ENCODE data around the gene RERE.

RERE gene

DNA sequence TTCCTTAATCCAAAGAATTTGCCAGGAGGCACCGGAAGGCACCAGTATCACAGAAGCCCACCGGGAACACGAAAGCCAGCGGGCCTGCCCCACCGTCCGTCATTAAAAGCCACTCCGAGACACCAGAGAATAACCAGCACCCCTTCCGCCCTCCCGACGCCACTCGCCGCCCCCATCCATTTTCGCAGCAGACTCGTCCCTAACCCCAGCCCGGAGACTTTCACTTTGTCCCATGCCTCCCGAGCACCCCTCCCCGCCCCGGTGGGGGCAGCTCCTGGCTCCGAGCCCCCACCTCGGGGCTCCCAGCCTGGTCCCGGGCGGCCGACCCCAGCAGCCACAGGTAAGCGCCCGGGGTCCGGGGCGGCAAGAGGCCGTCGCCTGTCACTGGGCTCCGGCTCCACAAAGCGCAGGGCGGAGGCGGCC is 394.2 kb downstream of the RERE start:
- DNase-seq (ENCODE audit: low spot score) = no peak

GRCh38 chr1:8422510-8423268 is 394.8 kb downstream of the RERE start:
- DNase-seq (ENCODE audit: low spot score) = no peak

DNA sequence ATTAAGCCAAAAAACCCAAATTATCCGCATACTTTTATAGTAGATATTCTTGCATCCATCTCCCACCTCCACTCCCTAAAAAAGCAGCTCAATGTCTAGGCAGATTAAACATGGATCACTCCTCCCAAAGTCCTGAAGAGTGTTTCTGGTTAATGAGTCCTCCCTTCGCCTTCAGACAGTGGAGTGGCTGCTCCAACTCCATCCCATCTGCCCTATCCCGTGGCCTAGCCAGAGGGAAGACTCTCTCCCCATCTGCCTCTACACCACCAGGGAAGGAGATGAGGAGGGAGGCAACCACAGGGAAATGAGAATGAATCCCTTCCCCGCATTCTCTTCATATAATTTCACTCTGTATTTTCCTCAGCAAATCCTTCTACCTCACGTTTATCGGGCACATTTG is 395.7 kb downstream of the RERE start:
- DNase-seq (ENCODE audit: low spot score) = no peak

DNA sequence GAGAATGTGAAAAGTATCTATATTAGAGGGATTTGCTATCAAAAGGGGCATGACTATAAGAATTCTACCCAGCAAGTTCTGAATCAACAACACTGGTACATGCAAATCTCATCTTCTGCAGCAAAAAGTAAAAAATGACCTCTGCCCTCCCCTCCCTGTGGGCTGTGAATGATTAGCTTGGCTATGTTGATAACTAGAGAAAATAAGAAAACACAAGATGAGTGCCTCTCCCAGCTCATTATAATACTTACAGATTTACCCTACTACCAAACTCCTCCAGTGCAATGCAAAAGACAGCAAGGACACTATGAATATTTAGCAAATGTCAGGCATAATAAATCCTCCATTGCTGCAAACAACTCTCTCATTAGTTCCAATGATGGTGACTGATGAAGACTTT is 397.1 kb downstream of the RERE start:
- DNase-seq (ENCODE audit: low spot score) = no peak

DNA sequence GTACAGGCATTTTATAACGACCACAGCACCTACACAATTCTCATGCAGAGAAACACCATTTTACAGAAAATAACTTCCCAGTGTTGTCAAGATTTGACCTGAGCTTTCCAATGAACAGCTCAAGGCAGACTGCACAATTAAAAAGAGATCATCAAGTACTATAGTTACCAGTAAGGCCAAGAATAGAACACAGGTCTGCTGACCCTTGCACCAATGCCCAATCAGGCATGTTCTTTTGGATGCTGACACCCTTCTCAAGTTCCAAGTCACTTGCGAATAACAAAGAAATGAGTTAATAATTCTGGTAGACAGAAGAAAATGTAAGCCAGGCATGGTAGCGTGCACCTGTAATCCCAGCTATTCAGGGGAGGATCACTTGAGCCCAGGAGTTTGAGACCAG is 397.6 kb downstream of the RERE start:
- DNase-seq (ENCODE audit: low spot score) = no peak

GRCh38 chr1:8419172-8419571 is 398.3 kb downstream of the RERE start:
- no peak for DNase-seq (ENCODE audit: low spot score)

DNA sequence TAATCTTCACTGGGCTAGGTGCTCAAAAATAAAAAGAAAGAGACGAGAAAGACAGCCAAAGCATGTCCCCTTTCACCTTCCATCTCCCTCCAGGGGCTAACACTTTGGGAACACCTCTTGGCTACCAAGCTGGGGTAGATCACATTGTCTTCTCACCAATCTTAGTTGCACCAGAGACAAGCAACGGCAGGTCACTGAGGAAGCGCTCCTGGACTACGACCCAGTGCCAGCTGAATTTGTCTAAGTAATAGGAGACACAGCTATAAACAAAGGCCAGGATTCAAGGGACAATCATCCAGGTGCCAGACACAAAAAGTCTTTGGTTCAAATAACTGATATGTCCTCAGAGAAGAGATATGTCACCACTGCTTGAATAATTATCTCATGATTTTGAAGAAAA is 399.1 kb downstream of the RERE start:
- no peak for DNase-seq (ENCODE audit: low spot score)

DNA sequence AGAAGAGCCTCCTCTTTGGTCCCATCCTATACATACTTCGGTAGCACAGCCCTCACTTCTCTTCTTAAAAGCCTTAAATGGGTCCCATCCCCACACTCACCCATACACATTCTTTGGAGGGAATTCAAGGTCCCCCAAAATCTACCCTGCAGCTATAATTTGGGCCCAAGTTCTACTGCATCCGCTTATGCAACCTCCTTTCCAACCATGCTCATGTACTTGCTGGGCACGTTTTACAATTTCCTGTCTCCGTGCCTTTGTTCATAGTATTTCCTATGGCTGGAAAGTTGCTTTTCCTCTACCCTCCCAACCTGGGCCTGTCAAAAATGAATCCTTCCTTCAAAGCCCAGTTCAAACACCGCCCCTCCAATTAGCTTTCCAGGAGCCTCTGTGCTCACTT is 399.8 kb downstream of the RERE start:
- no peak for DNase-seq (ENCODE audit: low spot score)

- no peak for DNase-seq (ENCODE audit: low spot score)
Measured at GRCh38 chr1:8416881-8417280, 400.6 kb downstream of the RERE start.

GRCh38 chr1:8415526-8416278 is 401.7 kb downstream of the RERE start:
- DNase-seq (ENCODE audit: low spot score) = no peak

DNA sequence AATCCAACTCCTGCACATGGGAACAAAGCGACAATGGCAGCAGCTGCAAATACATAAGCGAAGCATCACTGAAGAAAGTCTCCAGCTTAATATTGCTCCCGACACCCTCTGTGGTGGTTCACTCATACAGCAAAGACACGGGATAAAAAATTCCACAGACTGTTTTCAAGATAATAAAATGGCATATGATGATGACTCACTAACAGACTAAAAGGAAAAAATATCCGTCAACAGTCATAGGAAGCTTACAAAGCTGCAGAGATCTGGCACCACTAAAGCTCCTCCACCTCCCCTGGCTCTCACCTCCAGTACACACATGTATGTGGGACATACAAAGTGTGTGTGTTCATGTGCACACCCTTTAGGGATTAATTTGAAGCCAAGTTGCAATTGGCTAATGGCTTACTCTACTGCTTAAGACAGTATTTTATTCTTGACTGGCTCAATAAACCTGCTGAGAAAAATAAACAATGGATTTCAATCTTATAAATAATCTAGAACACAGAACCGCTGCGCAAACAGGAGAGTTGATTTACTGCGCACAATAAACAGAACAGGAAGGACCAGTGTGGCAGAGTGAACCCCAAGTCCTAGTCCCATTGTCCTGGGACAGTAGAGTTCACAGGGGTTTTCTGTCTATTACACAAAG is 405.1 kb downstream of the RERE start:
- DNase-seq (ENCODE audit: low spot score) = no peak

GRCh38 chr1:8411803-8412182 is 405.6 kb downstream of the RERE start:
- no peak for DNase-seq (ENCODE audit: low spot score)

DNA sequence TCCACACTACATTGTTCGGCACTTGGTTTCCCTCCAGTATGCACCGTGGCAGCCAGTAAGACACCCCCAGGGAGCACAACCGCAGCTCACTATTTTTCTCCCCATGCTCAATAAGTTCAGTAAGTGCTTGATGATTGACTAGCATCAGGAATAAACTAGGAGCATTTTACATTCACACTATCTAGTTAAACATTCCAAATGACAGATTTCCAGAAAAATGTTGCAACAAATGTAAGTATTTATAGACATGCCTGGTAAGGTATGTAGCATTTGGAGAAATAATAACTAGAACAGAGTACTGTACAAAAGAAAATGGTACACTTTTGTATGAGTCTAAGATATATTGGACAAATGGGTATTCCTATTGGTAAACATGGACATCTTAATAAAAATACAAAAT is 406.6 kb downstream of the RERE start:
- no peak for DNase-seq (ENCODE audit: low spot score)

GRCh38 chr1:8409606-8410005 is 407.8 kb downstream of the RERE start:
- no peak for DNase-seq (ENCODE audit: low spot score)

GRCh38 chr1:8409106-8409505 is 408.3 kb downstream of the RERE start:
- no peak for DNase-seq (ENCODE audit: low spot score)

DNA sequence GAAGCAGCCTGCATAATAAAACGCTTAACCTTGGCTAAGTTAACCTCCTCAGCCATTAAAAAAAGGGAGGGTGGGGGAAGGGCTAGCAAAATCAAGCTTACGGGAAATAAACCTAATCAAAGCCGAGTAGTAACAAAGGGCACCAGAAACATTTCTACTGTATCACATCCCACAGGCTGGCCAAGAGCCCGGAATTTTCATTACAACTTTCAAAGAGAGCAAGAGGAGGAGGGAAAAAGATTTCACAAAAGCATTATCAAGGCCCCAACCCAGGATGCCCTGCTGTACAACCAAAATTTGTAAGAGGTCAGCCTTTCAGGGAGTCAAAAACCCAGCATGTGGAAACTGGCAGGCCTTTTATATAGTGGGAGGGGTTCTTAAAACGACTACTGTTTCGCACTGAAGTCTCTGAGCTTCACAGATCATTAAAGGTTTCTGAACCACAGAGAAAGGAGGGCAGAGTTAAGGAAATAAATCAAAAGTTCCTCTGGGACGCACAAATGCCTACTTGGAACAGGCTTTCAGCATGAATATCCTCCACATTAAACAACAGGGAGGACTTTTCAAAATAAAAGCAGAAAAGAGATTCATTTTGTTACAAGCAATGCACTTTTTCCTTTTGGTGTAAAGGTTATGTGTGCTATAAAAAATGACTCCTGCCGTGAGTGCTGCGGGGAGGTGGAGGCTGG is 409.1 kb downstream of the RERE start:
- DNase-seq (ENCODE audit: low spot score) = no peak

GRCh38 chr1:8407652-8408051 is 409.8 kb downstream of the RERE start:
- DNase-seq (ENCODE audit: low spot score) = no peak

GRCh38 chr1:8406960-8407359 is 410.5 kb downstream of the RERE start:
- DNase-seq (ENCODE audit: low spot score) = no peak

GRCh38 chr1:8406011-8406410 is 411.4 kb downstream of the RERE start:
- DNase-seq (ENCODE audit: low spot score) = no peak

GRCh38 chr1:8404460-8405370 is 412.7 kb downstream of the RERE start:
- DNase-seq (ENCODE audit: low spot score) = no peak

GRCh38 chr1:8402109-8402710 is 415.2 kb downstream of the RERE start:
- DNase-seq (ENCODE audit: low spot score) = no peak

Measured in activated CD4-positive, alpha-beta T cell treated with anti-CD3 and anti-CD28 coated beads, Interleukin-2, Interleukin-4, amounts not matched to agents 100 ng/mL and 50 ng/mL, durations not matched to agents 16 hours and 8 hours (primary cell).